Stomach (tissue), 9 donors: ENCODE results near the gene TMPRSS3. TPM values are rescaled to one million over a fixed set of nuclear protein-coding genes. Genes with fewer than 3 reads are reported as not detected.

Experiments used
- DNase-seq, 2 donors: peaks; one replicate each; pipeline versions ENCODE4 v3.0.0 to v3.0.0-alpha.2; 2013 to 2019
- H3K27ac ChIP-seq, 5 donors: fragments of 200-600 bp in 4 of 5; sonication (generic) in 4 of 5; one replicate each; pipeline ENCODE4 v1.5.1; 2013 to 2019; ENCODE audit warnings: mild to moderate bottlenecking in 1 of 5, moderate library complexity in 1 of 5
- H3K27me3 ChIP-seq, 3 donors: fragments of 200-600 bp; sonication (generic); one replicate each; pipeline ENCODE4 v1.5.1; 2017 to 2019; ENCODE audit warnings: mixed run types in 1 of 3
- H3K36me3 ChIP-seq, 4 donors: fragments of 200-600 bp; sonication (generic); 1 replicate in 3 of 4; 2 replicates in 1 of 4; pipeline ENCODE4 v1.5.1; 2016 to 2019
- H3K4me1 ChIP-seq, 4 donors: fragments of 200-600 bp; sonication (generic); one replicate each; pipeline ENCODE4 v1.5.1; 2016 to 2019
- H3K4me3 ChIP-seq, 4 donors: fragments of 200-600 bp; sonication (generic) in 3 of 4; one replicate each; pipeline ENCODE4 v1.5.1; 2016 to 2019; ENCODE audit warnings: mild to moderate bottlenecking in 1 of 4
- H3K9me3 ChIP-seq, 4 donors: fragments of 200-600 bp; sonication (generic); one replicate each; pipeline ENCODE4 v1.5.1; 2016 to 2019
- CTCF ChIP-seq, 7 experiments: fragments of 450-650 bp in 4 of 7; fragments of 200-600 bp in 3 of 7; sonication (generic) in 3 of 7; IDR thresholded peaks; one replicate each; pipeline ENCODE4 v1.5.1; 2016 to 2019; ENCODE audit warnings: antibody characterized with exemption in 7 of 7, control low read depth in 2 of 7, mild to moderate bottlenecking in 1 of 7
- EP300 ChIP-seq: sonication (generic); formaldehyde crosslinking; IDR thresholded peaks from one replicate; pipeline ENCODE4 v1.6.1; 2017; ENCODE audit warnings: antibody characterized with exemption
- POLR2A ChIP-seq, 4 donors: fragments of 450-650 bp; IDR thresholded peaks; one replicate each; pipeline ENCODE4 v1.6.1; 2016; ENCODE audit warnings: antibody characterized with exemption in 4 of 4, control low read depth in 2 of 4, mild to moderate bottlenecking in 1 of 4, moderate library complexity in 1 of 4
- POLR2AphosphoS5 ChIP-seq, 3 donors: sonication (generic); formaldehyde crosslinking; IDR thresholded peaks; one replicate each; pipeline ENCODE4 v1.6.1; 2016; ENCODE audit warnings: antibody characterized with exemption in 3 of 3
- WGBS, 5 donors: extraction: QIAGEN DNeasy Blood & Tissue Kit in 3 of 5; methylation state at CpG; one replicate each; pipeline versions ENCODE4 v1.1.5 to v1.1.7; 2013 to 2018; 5-methylcytosine and 5-hydroxymethylcytosine counted together
- intact Hi-C: fragments of 100-400 bp; cut with DNase I; formaldehyde crosslinking; loops from one replicate; pipeline ENCODE4 v1.15.1; 2023; ENCODE audit warnings: low total_unique reads
- polyA plus RNA-seq, 3 donors: library from polyadenylated mRNA; stranded (reverse); fragments of 200-250 nt; gene quantifications; one replicate each; pipeline ENCODE4 v1.2.3, GENCODE V29; 2013
- total RNA-seq, 5 donors: library from RNA; depleted of rRNA; stranded (reverse); fragments of >200 nt; gene quantifications; one replicate each; pipeline versions ENCODE4 v1.1.0 to v1.2.3, GENCODE V29; 2014 to 2016
- donor health status: healthy with polysubstance abuse.
- donor health status: Bipolar disorder and iron deficiency.
- donor health status: healthy.

TMPRSS3 gene
- total and polyA plus RNA-seq, 8 donors = 0.45 to 37.9 (median 3.9) TPM; not detected in 1

GRCh38 chr21:42387843-42388340, 8.0 kb downstream of the TMPRSS3 start:
- Histone ChIP-seq H3K27me3 (peaks cover 0 to 24% (median 0%) of the 10 kb centered on the region in 3 donors), H3K9me3 (no peaks in the 10 kb centered on the region), H3K4me1 (peaks cover 10 to 44% (median 19%) of the 10 kb centered on the region in 4 donors), H3K36me3 (no peaks in the 10 kb centered on the region), H3K27ac (peak overlapping the region in 4 of 5 donors; percentile 75 to 90 (median 82)), H3K4me3 (peak overlapping the region in 1 of 4 donors; percentile 22)
- no peak for TF ChIP-seq EP300
- TF ChIP-seq POLR2AphosphoS5 (IDR thresholded peaks at IDR 0.05) = no peak
- TF ChIP-seq CTCF (IDR thresholded peaks at IDR 0.05) = no peak
- no peak for TF ChIP-seq POLR2A (IDR thresholded peaks at IDR 0.05)
- intact Hi-C loops = no loop called here
- 88 to 94% (median 93%) methylated on average over 6 of the region's 6 CpGs for WGBS, 5 donors
- no peak for DNase-seq

DNA sequence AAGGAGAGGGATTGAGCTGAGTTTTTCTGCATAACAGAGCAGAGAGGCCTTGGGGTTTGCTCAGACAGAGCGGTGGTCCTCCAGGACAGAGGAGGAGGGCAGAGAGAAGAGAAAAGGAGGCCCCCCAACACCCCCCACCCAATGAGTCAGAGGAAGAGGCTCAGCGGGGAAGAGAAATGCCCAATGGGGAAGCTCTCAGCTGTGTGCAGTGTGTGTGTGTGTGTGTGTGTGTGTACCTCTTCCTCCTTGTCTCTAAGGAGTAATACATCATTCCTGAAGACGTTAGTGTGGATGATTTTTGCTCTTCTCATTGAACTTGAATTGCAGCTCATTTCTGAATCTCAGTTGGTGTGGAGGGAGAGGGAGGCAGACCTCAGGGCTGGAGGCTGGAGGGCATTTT, 8.7 kb downstream of the TMPRSS3 start:
- 52 to 68% (median 63%) methylated on average over 3 of the region's 3 CpGs for WGBS, 5 donors
- Histone ChIP-seq H3K4me1 (peaks cover 10 to 44% (median 19%) of the 10 kb centered on the region in 4 donors), H3K4me3 (no peak overlapping the region), H3K27ac (peak overlapping the region in 1 of 5 donors; percentile 90), H3K9me3 (peaks cover 0 to 5% (median under 1%) of the 10 kb centered on the region in 4 donors), H3K36me3 (no peaks in the 10 kb centered on the region), H3K27me3 (peaks cover 0 to 26% (median 0%) of the 10 kb centered on the region in 3 donors)
- intact Hi-C loops = no loop called here
- TF ChIP-seq CTCF (IDR thresholded peaks at IDR 0.05) (no peak), POLR2AphosphoS5 (IDR thresholded peaks at IDR 0.05) (no peak), POLR2A (IDR thresholded peaks at IDR 0.05) (no peak), EP300 (no peak)
- no peak for DNase-seq

DNA sequence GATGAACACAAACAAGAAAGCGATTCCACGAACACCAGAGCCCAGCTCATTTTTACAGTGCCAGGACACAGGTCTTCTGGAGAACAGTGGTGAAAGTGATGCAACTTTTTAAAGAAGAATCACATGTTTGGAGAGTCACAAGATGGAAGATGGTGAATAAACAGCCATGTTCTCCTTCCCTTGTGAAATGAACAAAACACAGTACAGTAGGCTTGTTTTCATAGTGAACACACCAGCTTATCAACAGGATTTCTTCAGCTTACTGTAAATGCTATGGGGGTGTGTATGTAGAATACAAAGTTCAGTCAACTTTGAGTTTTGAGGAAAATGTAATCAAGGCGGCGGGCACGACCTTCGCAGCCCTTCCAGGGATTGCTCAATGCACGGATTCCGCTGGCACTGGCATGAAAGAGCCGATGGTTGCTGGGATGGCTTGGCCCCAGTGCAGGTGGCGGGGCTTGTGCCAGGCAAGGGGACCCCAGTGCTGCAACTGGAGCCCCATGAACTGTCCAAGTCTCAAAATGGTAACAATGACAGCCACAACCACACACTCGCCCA, 9.7 kb downstream of the TMPRSS3 start:
- peak; percentile 65 to 77 for DNase-seq
- H3K4me3 ChIP-seq = no peak overlapping the region
- 49 to 72% (median 63%) methylated on average over 11 of the region's 11 CpGs for WGBS, 5 donors
- peak overlapping the region in 4 of 5 donors; percentile 13 to 90 (median 56) for H3K27ac ChIP-seq
- TF ChIP-seq POLR2A (IDR thresholded peaks at IDR 0.05) = no peak
- peak in 2 of 3 donors; percentile 28 to 64 for TF ChIP-seq POLR2AphosphoS5 (IDR thresholded peaks at IDR 0.05)
- H3K36me3 ChIP-seq = no peaks in the 10 kb centered on the region
- peaks cover 0 to 21% (median 0%) of the 10 kb centered on the region in 3 donors for H3K27me3 ChIP-seq
- H3K9me3 ChIP-seq = peaks cover 0 to 12% (median 4%) of the 10 kb centered on the region in 4 donors
- intact Hi-C loops = no loop called here
- H3K4me1 ChIP-seq = peaks cover 10 to 44% (median 19%) of the 10 kb centered on the region in 4 donors

DNA sequence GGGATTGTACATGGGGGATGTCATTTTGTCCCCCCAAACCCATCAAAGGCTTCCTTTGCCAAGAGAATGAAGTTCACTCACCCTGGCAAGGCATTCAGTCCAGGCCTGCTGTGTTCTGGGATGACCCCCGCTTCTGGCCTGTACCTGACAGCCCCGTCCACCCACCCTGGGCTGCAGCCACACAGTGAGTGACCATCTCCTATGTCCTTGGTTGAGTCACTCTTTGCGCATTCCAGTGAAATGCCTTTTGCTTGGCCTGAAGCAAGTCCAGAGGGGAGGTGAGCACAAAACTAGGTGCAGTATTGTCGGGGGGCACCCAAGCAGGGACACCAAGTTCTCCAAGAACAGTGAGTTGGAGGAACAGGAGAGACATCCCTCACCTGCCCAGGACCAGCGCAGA, 10.2 kb downstream of the TMPRSS3 start:
- H3K4me1 ChIP-seq = peaks cover 10 to 44% (median 19%) of the 10 kb centered on the region in 4 donors
- no peak overlapping the region for H3K4me3 ChIP-seq
- intact Hi-C loops = no loop called here
- TF ChIP-seq CTCF (IDR thresholded peaks at IDR 0.05) (no peak), POLR2A (IDR thresholded peaks at IDR 0.05) (no peak), POLR2AphosphoS5 (IDR thresholded peaks at IDR 0.05) (no peak), EP300 (no peak)
- DNase-seq = no peak
- peaks cover 0 to 12% (median 5%) of the 10 kb centered on the region in 4 donors for H3K9me3 ChIP-seq
- no peaks in the 10 kb centered on the region for H3K36me3 ChIP-seq
- WGBS, 5 donors = 89 to 97% (median 96%) methylated on average over 5 of the region's 5 CpGs
- H3K27me3 ChIP-seq = peaks cover 0 to 21% (median 0%) of the 10 kb centered on the region in 3 donors
- peak overlapping the region in 4 of 5 donors; percentile 13 to 90 (median 56) for H3K27ac ChIP-seq

DNA sequence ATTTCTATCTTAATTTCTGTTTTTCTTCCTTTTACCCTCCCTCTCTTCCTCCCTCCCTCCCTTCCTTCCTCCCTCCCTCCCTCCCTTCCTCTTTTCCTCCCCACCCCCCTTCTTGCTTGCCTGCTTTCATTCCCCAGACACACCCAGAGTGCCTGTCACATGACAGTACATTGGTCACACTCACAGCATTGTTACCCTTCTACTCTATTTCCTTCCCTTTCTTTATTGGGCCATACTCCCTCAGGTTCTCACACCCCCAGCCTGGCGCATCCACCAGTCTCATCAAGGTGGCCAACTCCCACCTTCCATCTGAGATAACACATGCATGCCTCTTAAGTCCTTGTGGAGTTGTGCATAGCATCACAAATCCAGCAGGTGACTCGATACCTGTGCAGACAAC, 10.9 kb downstream of the TMPRSS3 start:
- Histone ChIP-seq H3K4me3 (no peak overlapping the region), H3K9me3 (peaks cover 0 to 12% (median 5%) of the 10 kb centered on the region in 4 donors), H3K36me3 (no peaks in the 10 kb centered on the region), H3K27me3 (peaks cover 0 to 21% (median 0%) of the 10 kb centered on the region in 3 donors), H3K4me1 (peaks cover 9 to 41% (median 19%) of the 10 kb centered on the region in 4 donors), H3K27ac (peak overlapping the region in 3 of 5 donors; percentile 32 to 90 (median 68))
- TF ChIP-seq POLR2AphosphoS5 (IDR thresholded peaks at IDR 0.05) = no peak
- TF ChIP-seq POLR2A (IDR thresholded peaks at IDR 0.05) = no peak
- no peak for TF ChIP-seq EP300
- TF ChIP-seq CTCF (IDR thresholded peaks at IDR 0.05) = no peak
- DNase-seq = peak in 1 of 2 donors; percentile 71
- intact Hi-C loops = no loop called here
- WGBS, 5 donors = 73 to 96% (median 88%) methylated on average over 2 of the region's 2 CpGs
